Activated naive CD4-positive, alpha-beta T cell treated with anti-CD3 and anti-CD28 coated beads, Interleukin-2, amount 50 U/mL, for 72 hours (primary cell): ENCODE measurements around the gene ZC3H11A. TPM values are rescaled to one million over a fixed set of nuclear protein-coding genes. Genes with fewer than 3 reads are reported as not detected.
"Not testable (repeated sequence)": the region's sequence is repeated elsewhere in the genome, so short reads cannot be mapped to it uniquely, and the experiment has no call there.

ENCODE experiments used
- ATAC-seq, 2 donors: fragments of 150-1000 bp; cut with Tn5 transposase; 2 replicates each; pipeline ENCODE4 v1.10.0; 2021; ENCODE audit warnings: mild to moderate bottlenecking in 2 of 2, moderate library complexity in 2 of 2
- DNase-seq, 2 donors: peaks; one replicate each; pipeline ENCODE4 v3.0.0; 2021 to 2022; ENCODE audit warnings: low spot score in 2 of 2
- H3K27ac Mint-ChIP-seq, 2 donors: one replicate each; pipeline ENCODE4 v1.8.0; 2022; ENCODE audit warnings: mild to moderate bottlenecking in 2 of 2, mixed read lengths in 2 of 2
- H3K36me3 Mint-ChIP-seq, 2 donors: one replicate each; pipeline ENCODE4 v1.8.0; 2022; ENCODE audit warnings: mixed read lengths in 2 of 2
- H3K9me3 Mint-ChIP-seq, 2 donors: one replicate each; pipeline ENCODE4 v1.8.0; 2022; ENCODE audit warnings: mixed read lengths in 2 of 2
- total RNA-seq, 2 donors: library from RNA; stranded (reverse); gene quantifications; one replicate each; pipeline ENCODE4 v1.2.3, GENCODE V29; 2022

ZC3H11A gene
- total RNA-seq, result 100 to 1,000 TPM in 1 of 2 donors, 10 to 100 TPM in 1; 95.4 to 161 TPM

DNA sequence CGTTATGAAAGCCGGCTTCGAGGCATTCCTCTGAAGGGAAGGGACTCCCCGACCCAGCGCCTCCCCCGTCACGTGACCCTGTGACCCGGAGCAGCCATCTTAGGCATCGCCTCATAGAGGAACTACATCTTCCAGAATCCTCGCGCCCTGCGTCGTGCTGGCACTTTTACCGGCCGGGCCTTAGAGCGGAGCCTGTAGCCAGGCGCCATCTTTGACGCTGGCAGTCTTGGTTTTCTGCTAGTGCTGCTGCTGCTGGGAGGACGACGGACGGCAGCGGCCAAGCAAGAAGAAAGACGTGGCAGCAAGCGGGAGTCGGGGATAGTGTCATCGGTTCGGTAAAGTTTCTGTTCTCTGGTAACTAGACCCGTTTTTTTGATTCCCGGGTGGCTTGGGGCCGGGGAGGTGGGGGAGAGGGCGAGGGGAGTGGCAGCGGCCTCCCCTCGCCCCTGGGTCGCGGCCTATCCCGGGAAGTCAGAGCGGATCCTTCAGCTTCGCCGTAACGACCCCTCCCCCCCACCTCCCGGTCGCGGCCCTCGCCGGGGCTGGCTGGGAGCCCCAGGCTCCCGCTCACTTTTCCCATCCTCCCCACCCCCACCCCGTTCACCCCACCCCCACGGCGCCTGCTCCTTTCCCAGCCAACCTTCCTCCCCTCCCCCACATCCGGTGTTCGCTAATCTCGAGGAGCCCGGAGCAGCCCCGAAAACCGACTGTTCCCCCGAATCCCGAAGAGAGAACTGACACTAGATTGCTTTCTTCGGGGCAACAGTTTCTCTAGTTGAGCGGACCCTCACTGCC, at the start of gene ZC3H11A, which contains the start of gene ZBED6:
ZC3H11A (plus strand) TSS at position 183 of the 795 bp plus-strand sequence. CDS start 21,448 bp downstream, outside the sequence.
ZBED6 (plus strand) TSS at position 183 of the 795 bp plus-strand sequence. CDS start 1,900 bp downstream, outside the sequence.
- ATAC-seq, result peak; percentile 99 to 100
- Mint-ChIP-seq H3K36me3 (peaks cover 35 to 41% of the 10 kb centered on the region in 2 donors), H3K9me3 (peaks cover 4 to 9% of the 10 kb centered on the region in 2 donors), H3K27ac (peak within 1 kb of the TSS; percentile 92 to 97)
- DNase-seq, result peak; percentile 95 to 96

DNA sequence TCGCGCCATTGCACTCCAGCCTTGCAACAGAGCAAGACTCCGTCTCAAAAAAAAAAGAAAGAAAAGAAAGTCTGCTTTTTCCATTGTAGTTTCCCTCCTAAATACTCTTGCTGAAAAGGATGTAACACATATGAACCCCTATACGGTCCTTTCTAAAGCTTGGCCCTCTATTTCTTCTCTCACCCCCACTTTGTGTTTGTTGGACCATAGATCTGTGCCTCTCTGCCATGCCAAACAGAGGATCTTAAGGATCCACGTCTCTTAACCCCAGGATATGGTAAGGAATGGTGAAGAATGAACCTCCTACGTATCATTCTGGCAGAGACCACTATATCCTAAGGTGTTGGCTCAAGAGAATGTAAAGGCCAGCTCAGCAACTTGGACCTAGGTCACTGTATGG, 49.1 kb upstream of the ZC3H11A start:
- ATAC-seq (no peak), DNase-seq (no peak)
- Mint-ChIP-seq H3K27ac (peak overlapping the region in 1 of 2 donors; percentile 13), H3K9me3 (peaks cover 0 to 13% of the 10 kb centered on the region in 2 donors), H3K36me3 (peaks cover 0 to 18% of the 10 kb centered on the region in 2 donors)

DNA sequence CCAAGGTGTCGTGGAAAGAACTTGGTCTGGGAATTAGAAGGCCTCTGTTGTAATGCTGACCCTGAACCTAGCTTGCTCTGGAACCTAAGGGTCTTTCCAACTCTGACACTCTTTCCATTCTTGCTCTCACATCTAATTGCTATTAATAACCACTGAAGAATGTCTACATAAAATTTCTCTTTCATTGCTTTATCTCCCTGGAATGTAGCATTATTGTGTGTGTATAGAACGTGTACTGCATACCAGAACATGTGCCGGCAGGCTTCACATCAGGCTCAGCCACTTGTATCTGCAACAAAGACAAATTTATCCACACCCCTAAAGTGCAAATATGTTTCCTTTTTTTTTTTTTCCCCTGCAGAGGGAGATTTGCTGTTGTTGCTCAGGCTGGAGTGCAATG, 44.4 kb upstream of the ZC3H11A start:
- Mint-ChIP-seq H3K9me3 (no peaks in the 10 kb centered on the region), H3K27ac (no peak overlapping the region), H3K36me3 (no peaks in the 10 kb centered on the region)
- ATAC-seq (no peak), DNase-seq (no peak)

DNA sequence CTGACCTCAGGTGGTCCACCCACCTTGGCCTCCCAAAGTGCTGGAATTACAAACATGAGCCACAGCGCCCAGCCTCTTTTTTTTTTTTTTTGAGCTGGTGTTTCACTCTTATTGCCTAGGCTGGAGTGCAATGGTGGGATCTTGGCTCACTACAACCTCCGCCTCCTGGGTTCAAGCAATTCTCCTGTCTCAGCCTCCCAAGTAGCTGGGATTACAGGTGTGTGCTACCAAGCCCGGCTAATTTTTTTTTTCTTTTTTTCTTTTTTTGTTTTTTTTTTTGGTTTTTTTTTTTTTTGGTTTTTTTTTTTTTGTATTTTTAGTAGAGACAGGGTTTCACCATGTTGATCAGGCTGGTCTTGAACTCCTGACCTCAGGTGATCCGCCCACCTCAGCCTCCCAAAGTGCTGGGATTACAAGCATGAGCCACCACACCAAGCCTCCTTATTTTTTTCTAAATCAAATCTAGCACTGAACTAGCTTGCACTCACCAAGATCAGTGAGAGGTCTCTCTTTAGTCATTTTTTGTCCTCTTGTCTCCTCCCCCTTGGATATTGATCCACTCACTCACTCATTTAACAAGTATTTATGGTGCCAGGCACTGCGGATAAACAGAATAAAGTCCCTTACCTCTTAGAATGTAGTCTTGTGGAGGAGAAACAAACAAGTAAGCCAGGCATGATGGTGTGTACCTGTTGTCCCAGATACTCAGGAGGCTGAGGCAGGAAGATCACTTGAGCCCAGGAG, 43.6 kb upstream of the ZC3H11A start:
- H3K9me3 Mint-ChIP-seq, ATAC-seq, H3K27ac Mint-ChIP-seq, DNase-seq, H3K36me3 Mint-ChIP-seq: not testable (repeated sequence)

DNA sequence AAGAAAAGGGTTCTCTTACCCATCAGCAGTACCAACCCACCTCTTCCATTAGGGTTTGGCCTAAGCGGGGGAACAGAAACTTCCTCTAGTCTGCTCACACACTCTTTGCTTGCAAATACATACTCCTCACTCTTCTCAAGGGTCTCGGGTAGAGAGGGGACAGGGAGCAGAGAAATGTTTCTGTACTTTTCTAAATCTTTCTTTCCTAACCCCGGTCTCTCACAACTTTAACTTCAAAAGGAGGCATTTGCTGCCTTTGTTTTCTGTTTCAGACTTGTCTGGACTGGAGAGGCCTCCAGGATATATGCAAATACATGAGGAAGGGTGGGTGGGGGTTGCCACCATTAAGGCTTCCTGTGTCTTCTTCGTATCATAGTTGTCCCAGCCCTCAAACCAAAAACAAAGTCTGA, 41.0 kb upstream of the ZC3H11A start:
- H3K9me3 Mint-ChIP-seq, result no peaks in the 10 kb centered on the region
- peak overlapping the region; percentile 91 to 95 for H3K27ac Mint-ChIP-seq
- no peak for DNase-seq
- ATAC-seq, result peak; percentile 52 to 74
- H3K36me3 Mint-ChIP-seq, result no peaks in the 10 kb centered on the region

DNA sequence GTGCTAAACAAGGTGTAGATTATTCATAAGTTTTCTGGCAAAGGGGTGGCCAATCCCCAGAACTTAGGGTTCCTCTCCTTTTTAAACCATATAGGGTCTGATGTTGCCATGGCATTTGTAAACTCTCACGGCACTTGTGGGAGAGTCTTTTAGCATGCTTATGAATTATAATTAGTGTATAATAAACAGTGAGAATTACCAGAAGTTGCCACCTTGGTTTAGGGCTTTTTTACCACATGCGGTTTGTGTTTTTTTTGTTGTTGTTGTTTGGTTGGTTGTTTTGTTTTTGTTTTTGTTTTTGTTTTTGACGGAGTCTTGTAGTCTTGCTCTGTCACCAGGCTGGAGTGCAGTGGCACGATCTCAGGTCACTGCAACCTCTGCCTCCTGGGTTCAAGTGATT, 39.4 kb upstream of the ZC3H11A start:
- Mint-ChIP-seq H3K9me3 (no peaks in the 10 kb centered on the region), H3K27ac (peak overlapping the region in 1 of 2 donors; percentile 44)
- ATAC-seq, result no peak

DNA sequence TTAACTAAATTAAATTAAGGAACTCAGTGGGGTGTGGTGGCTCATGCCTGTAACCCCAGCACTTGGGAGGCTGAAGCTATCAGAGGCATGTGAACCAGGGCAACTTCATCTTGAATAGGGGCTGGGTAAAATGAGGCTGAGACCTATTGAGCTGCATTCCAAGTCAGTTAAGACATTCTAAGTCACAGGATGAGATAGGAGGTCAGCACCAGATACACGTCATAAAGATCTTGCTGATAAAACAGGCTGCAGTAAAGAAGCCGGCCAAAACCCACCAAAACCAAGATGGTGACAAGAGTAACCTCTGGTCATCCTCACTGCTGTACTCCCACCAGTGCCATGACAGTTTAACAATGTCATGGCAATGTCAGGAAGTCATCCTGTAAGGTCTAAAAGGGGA, 36.7 kb upstream of the ZC3H11A start:
- not testable (repeated sequence) for H3K36me3 Mint-ChIP-seq, ATAC-seq, DNase-seq, H3K27ac Mint-ChIP-seq, H3K9me3 Mint-ChIP-seq

More for the DNA sequence above, 39.4 kb upstream of the ZC3H11A start:
- no peak for DNase-seq
- H3K36me3 Mint-ChIP-seq, result no peaks in the 10 kb centered on the region

DNA sequence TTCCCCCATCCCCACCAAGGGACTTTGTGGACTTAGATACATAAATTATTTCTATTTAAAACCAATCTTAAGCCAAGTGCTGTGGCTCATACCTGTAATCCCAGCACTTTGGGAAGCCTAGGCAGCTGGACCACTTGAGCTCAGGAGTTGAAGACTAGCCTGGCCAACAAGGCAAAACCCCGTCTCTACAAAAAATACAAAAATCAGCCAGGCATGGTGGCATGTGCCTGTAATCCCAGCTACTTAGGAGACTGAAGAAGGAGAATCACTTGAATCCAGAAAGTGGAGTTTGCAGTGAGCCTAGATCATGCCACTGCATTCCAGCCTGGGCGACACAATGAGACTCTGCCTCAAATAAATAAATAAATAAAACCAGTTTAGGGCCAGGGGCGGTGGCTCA, 34.9 kb upstream of the ZC3H11A start:
- no peak for ATAC-seq

DNA sequence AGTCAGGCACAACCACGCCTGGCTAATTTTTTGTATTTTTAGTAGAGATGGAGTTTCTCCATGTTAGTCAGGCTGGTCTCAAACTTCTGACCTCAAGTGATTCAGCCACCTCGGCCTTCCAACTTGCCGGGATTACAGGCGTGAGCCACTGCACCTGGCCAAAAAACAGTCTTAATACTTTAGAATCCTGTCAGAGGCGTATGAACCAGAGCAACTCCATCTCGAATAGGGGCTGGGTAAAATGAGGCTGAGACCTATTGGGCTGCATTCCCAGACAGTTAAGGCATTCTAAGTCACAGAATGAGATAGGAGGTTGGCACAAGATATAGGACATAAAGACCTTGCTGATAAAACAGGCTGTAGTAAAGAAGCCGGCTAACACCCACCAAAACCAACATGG, 33.5 kb upstream of the ZC3H11A start:
- not testable (repeated sequence) for DNase-seq, H3K9me3 Mint-ChIP-seq, ATAC-seq
- Mint-ChIP-seq H3K27ac (peak overlapping the region in 1 of 2 donors; percentile 98), H3K36me3 (peaks cover 8 to 15% of the 10 kb centered on the region in 2 donors)

More for the DNA sequence above, 34.9 kb upstream of the ZC3H11A start:
- Mint-ChIP-seq H3K27ac (no peak overlapping the region), H3K36me3 (peaks cover 2 to 7% of the 10 kb centered on the region in 2 donors), H3K9me3 (no peaks in the 10 kb centered on the region)
- DNase-seq, result no peak

DNA sequence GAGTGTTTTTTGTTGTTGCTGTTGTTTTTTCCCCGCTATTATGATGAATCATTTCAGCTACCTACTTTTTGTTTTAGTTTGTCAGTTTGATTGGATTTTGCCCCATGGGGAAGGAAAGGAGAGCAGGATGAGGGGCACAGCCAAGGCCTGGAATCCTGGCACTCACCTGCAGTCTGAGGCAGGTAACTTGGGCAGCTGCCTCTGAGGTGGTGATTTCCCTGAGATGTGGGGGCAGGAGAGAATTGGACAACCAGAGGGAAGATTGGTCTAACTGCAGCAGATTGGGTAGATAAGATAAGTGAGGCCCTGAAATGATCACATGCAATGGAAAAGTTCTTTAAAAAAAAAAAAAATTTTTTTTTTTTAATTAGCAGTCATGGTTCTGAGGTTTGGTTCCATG, 31.9 kb upstream of the ZC3H11A start:
- DNase-seq (no peak), ATAC-seq (no peak)
- Mint-ChIP-seq H3K27ac (peak overlapping the region; percentile 97 to 98), H3K9me3 (no peaks in the 10 kb centered on the region), H3K36me3 (peaks cover 13 to 22% of the 10 kb centered on the region in 2 donors)

DNA sequence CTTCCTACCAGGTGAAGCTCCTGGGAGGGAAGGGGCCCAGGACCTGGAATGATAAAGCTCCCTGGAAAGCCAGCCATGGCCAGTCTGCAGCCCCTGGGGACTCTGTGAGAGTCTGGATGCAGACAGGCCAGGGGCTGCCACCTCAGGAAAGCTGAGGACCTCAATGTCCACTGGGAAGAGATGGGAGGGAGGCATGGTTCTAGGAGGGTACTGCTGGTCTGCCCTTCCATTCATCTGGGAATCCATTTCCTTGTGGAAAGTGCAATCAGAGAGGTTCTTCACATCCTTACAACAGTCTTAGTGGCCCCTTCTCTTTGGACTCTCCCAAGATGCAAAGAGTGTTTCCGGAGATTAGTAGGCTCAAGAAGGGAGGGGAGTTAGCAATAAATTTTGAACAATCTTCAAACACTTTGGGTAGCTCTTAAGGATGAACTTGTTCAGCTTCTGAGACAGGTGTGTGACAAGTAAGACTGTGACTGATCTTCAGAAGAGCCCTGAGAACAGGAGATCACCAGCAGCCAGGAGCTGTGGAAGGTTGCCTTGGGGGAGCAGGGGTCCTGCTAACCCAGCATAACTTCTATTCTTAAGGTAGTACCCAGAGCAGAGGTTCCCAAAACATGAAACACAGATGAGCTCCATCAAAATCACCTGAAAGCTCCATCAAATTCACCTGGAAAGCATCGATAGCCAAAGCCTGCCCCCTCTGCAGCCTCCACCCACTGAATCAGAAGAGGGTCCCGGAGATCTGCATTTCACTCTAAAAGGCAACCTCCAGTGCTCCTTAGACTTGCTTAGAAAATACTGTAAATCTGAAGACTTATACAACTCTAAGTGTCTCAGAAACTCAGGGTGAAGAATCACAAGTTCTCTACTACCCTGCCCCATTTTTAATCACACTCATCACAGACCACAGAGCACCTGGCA, 31.1 kb upstream of the ZC3H11A start:
- Mint-ChIP-seq H3K36me3 (peaks cover 16 to 25% of the 10 kb centered on the region in 2 donors), H3K27ac (peak overlapping the region; percentile 98), H3K9me3 (no peaks in the 10 kb centered on the region)
- ATAC-seq (peak in 1 of 2 donors; percentile 18), DNase-seq (no peak)

DNA sequence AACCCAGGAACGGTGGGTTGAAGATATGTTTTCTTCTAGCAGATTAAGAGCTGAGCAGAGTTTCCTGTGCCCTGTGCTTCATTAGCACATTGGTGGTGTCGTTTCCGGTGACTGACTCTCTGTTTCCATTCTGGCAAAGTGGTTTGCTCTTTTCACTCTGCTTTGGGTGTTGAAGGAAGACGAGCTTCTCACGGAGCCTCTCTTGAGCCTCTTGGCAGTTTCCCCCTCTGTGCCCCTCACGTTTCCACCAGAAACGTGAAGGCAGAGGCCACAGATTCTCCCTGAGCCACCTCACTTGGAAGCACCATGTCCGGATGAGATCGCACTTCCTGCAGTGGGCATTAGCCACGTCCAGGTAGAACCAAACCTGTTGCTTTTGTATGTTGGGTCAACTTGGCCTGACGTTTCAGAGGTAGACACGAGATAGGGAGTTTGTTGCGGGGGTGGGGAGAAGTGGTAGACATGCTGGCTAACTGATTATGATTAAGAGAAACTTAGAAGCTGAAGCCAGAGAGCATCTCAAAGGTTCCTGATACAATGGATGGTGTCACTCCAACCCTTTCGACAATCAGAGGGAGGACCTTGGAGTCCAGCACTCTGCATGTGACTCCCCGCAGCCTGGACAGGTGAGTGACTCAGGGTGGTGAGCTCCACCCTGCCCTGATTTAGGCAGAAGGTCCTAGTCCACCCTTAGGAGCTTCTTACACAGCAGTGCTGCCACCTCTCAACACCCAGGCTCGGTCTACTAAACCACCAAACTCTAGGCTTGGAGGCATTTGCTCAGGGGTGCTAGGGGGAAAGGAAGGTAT, 30.2 kb upstream of the ZC3H11A start, which contains the start of gene LAX1:
LAX1 (plus strand) TSS at position 155 of the 809 bp plus-strand sequence; CDS start at position 538, 383 bp downstream.
- H3K36me3 Mint-ChIP-seq, result peaks cover 16 to 25% of the 10 kb centered on the region in 2 donors
- DNase-seq (peak; percentile 72 to 85), ATAC-seq (peak; percentile 84 to 91)
- H3K9me3 Mint-ChIP-seq, result no peaks in the 10 kb centered on the region
- H3K27ac Mint-ChIP-seq, result peak within 1 kb of the TSS; percentile 98

DNA sequence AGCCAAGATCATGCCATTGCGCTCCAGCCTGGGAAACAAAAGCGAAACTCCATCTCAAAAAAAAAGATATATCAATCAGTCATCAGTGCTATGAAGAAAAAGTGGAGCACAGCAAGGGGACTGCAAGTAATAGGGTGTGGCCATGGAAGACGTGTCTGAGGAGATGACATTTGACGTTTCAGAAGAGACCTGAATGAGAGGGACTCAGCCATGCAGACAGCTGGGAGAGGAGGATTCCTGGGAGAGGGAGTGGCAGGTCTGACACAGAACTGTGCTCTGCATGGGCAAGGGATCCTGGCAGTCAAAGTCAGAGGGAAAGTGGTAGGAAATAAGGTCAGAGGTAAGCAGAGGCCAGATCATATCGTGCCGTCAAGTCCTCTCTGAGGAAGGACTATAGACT, 27.2 kb upstream of the ZC3H11A start:
- peaks cover 23 to 44% of the 10 kb centered on the region in 2 donors for H3K36me3 Mint-ChIP-seq
- no peak for DNase-seq
- H3K9me3 Mint-ChIP-seq, result no peaks in the 10 kb centered on the region

DNA sequence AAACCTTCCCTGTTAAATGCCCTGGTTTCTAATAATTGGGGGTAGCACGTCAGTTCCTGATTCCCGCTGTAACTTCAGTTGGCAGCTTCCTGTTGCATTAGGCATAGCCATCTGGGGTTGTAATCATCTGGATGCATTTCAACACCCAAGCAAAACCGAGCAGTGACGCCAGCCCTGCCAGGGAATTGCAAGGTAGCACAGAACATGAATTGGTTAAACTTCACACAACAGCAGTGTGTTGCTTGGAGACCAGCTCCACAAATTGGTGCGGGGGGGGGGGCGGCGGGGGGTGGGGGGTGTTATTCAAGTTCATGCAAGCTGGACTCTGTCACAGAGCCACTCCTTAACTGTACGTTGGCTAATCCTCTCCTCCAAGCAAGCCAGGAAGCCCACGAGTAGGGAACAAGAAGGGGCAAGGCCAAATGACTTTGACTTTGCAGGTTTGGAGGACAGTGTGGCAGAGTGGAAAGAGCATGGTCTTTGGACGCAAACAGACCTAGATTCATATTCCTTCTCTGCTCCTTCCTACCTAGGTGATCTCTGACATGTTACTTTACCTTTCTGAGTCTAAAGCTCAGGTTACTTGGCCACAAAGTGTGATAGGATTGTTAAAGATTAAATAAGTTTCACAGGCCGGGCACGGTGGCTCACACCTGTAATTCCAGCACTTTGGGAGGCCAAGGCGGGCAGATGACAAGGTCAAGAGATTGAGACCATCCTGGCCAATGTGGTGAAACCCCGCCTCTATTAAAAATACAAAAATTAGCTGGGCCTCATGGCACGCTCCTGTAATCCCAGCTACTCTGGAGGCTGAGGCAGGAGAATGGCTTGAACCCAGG, 25.7 kb upstream of the ZC3H11A start:
- H3K27ac Mint-ChIP-seq, result peak overlapping the region; percentile 27 to 91
- DNase-seq (no peak), ATAC-seq (no peak)
- H3K9me3 Mint-ChIP-seq, result no peaks in the 10 kb centered on the region
- peaks cover 32 to 56% of the 10 kb centered on the region in 2 donors for H3K36me3 Mint-ChIP-seq

More for the DNA sequence above, 27.2 kb upstream of the ZC3H11A start:
- peak overlapping the region; percentile 27 to 78 for H3K27ac Mint-ChIP-seq
- ATAC-seq, result no peak
